Fibroblast of the aortic adventitia (primary cell): ENCODE data around the gene R3HCC1L. TPM values are rescaled to one million over a fixed set of nuclear protein-coding genes. Genes with fewer than 3 reads are reported as not detected.
"Not testable (repeated sequence)": the region's sequence is repeated elsewhere in the genome, so short reads cannot be mapped to it uniquely, and the experiment has no call there.

Source experiments
- DNase-seq: peaks from one replicate; pipeline ENCODE4 v3.0.0-alpha.2; 2010; ENCODE audit warnings: low read depth
- H3K4me3 ChIP-seq: 2 replicates; pipeline ENCODE4 v1.5.1; 2011; ENCODE audit warnings: low read depth, mild to moderate bottlenecking, control low read depth, low read length, moderate library complexity
- CTCF ChIP-seq: IDR thresholded peaks from 2 replicates; pipeline ENCODE4 v1.5.1; 2011; ENCODE audit warnings: mild to moderate bottlenecking, low read length, control low read depth, inconsistent platforms; ENCODE audit not compliant: insufficient read depth
- total RNA-seq: library from RNA; depleted of rRNA; stranded (reverse); fragments of >200 nt; gene quantifications from 2 replicates; pipeline ENCODE4 v1.2.3, GENCODE V29; 2012; ENCODE audit warnings: low replicate concordance

The R3HCC1L gene
- total RNA-seq, 1 donor = 10.8 TPM

GRCh38 chr10:98172073-98172472, 37.6 kb downstream of the R3HCC1L start:
- peak; percentile 89 for DNase-seq
- no peak for TF ChIP-seq CTCF
- peak overlapping the region; percentile 32 for H3K4me3 ChIP-seq

- no peak for DNase-seq
These were observed 38.0 kb downstream of the R3HCC1L start for GRCh38 chr10:98172495-98172894.

GRCh38 chr10:98173260-98173659, 38.8 kb downstream of the R3HCC1L start:
- TF ChIP-seq CTCF = no peak
- H3K4me3 ChIP-seq = no peak overlapping the region
- no peak for DNase-seq

More at GRCh38 chr10:98172495-98172894, 38.0 kb downstream of the R3HCC1L start:
- no peak for TF ChIP-seq CTCF
- H3K4me3 ChIP-seq = peak overlapping the region; percentile 32

GRCh38 chr10:98182351-98182915, 48.0 kb downstream of the R3HCC1L start:
- not testable (repeated sequence) for H3K4me3 ChIP-seq, DNase-seq

GRCh38 chr10:98186681-98187080, 52.2 kb downstream of the R3HCC1L start:
- no peak overlapping the region for H3K4me3 ChIP-seq
- TF ChIP-seq CTCF = no peak
- peak; percentile 10 for DNase-seq

GRCh38 chr10:98190773-98191172, 56.3 kb downstream of the R3HCC1L start:
- H3K4me3 ChIP-seq, DNase-seq: not testable (repeated sequence)

- no peak overlapping the region for H3K4me3 ChIP-seq
- no peak for DNase-seq
- TF ChIP-seq CTCF = no peak
These were observed 58.6 kb downstream of the R3HCC1L start for GRCh38 chr10:98193037-98193436.

- no peak for TF ChIP-seq CTCF
- H3K4me3 ChIP-seq = no peak overlapping the region
- DNase-seq = no peak
These were observed 60.2 kb downstream of the R3HCC1L start for GRCh38 chr10:98194633-98195032.
